Lung (tissue), 12 donors: ENCODE data around the gene GABRB1. TPM values are rescaled to one million over a fixed set of nuclear protein-coding genes. Genes with fewer than 3 reads are reported as not detected.

Source experiments
- ATAC-seq: fragments of 200-7000 bp; cut with Tn5 transposase; one replicate; pipeline ENCODE4 v1.9.1; 2020; ENCODE audit warnings: moderate number of reproducible peaks; ENCODE audit not compliant: insufficient read depth, low FRiP score
- DNase-seq, 3 donors: peaks; one replicate each; pipeline ENCODE4 v3.0.0-alpha.2; 2013 to 2017
- H3K27ac ChIP-seq, 2 donors: one replicate each; pipeline ENCODE4 v1.5.1; 2013; ENCODE audit warnings: mild to moderate bottlenecking in 2 of 2, moderate library complexity in 2 of 2, control low read depth in 1 of 2, inconsistent platforms in 1 of 2, low read depth in 1 of 2, low read length in 1 of 2
- H3K27me3 ChIP-seq, 3 donors: one replicate each; pipeline ENCODE4 v1.5.1; 2013; ENCODE audit warnings: low read length in 2 of 3; ENCODE audit not compliant: control insufficient read depth in 3 of 3, insufficient read depth in 3 of 3
- H3K36me3 ChIP-seq, 4 donors: one replicate each; pipeline ENCODE4 v1.5.1; 2013; ENCODE audit warnings: low read length in 4 of 4, mild to moderate bottlenecking in 1 of 4, moderate library complexity in 1 of 4; ENCODE audit not compliant: control insufficient read depth in 4 of 4, insufficient read depth in 4 of 4
- H3K4me1 ChIP-seq, 5 donors: one replicate each; pipeline ENCODE4 v1.5.1; 2013; ENCODE audit warnings: low read length in 5 of 5, mild to moderate bottlenecking in 2 of 5, moderate library complexity in 1 of 5; ENCODE audit not compliant: control insufficient read depth in 5 of 5, insufficient read depth in 5 of 5
- H3K4me3 ChIP-seq: one replicate; pipeline ENCODE4 v1.5.1; 2013; ENCODE audit warnings: mild to moderate bottlenecking, control low read depth, moderate library complexity
- H3K9ac ChIP-seq, 2 donors: one replicate each; pipeline ENCODE4 v1.5.1; 2013; ENCODE audit warnings: low read length in 2 of 2, control low read depth in 1 of 2; ENCODE audit not compliant: insufficient read depth in 1 of 2
- H3K9me3 ChIP-seq, 4 donors: one replicate each; pipeline ENCODE4 v1.5.1; 2013; ENCODE audit warnings: low read length in 3 of 4, mild to moderate bottlenecking in 1 of 4, moderate library complexity in 1 of 4; ENCODE audit not compliant: control insufficient read depth in 4 of 4, insufficient read depth in 3 of 4
- WGBS, 2 donors: extraction: QIAGEN DNeasy Blood & Tissue Kit; methylation state at CpG; one replicate each; pipeline ENCODE4 v1.1.7; 2013; 5-methylcytosine and 5-hydroxymethylcytosine counted together
- polyA plus RNA-seq, 2 donors: library from polyadenylated mRNA; stranded (reverse); fragments of 200-250 nt; gene quantifications; one replicate each; pipeline ENCODE4 v1.2.1, GENCODE V29; 2013
- total RNA-seq, 2 donors: library from RNA; depleted of rRNA in 1 of 2; stranded (reverse); fragments of >200 nt in 1 of 2; gene quantifications; one replicate each; pipeline ENCODE4 v1.2.1, GENCODE V29; 2014 to 2021
- TF ChIP-seq, protein P1 (sequence below): IDR thresholded peaks from 2 replicates; pipeline ENCODE4 v1.5.1; 2012; ENCODE audit warnings: mild to moderate bottlenecking; ENCODE audit errors: control extremely low read depth, extremely low read depth
- donor health status: control.
- donor health status: control.
- donor health status: Bipolar disorder and iron deficiency.
- donor health status: healthy.
- donor health status: DM: yes; HTN: yes; CAD: no.

The GABRB1 gene
- total and polyA plus RNA-seq, 4 donors, result 0.34 TPM; not detected in 3

DNA sequence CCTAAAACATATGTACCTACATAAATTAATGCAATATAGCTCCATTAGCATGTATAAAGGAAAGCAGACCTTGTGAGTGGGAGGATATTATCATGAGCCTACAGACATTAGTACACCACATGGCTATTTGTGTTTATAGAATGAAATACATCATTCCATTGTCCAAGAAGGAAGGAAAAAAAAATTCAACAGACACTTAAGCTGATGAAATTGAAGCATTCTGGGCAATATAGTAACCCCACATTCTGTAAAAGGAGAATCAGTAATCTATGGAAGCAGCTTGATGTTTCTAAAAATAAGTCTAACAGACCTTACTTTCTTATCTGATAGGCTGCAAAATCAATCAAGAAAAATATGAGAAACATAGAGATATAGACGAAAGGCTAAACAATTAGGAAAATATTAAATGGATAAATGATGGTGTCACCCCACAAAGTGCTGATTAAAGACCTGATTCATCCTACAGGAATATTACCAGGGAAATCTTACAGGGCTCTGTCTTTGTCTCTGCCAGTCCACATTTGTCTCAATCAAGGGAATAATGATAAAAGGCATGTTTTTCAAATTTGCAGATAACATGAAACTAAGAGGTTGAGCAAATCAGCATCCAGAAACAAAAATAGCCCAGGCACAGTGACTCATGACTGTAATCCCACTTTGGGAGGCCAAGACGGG, 355.3 kb downstream of the GABRB1 start:
- no peaks in the 10 kb centered on the region for H3K27me3 ChIP-seq
- WGBS, 2 donors, result 69 to 83% methylated on average over 2 of the region's 2 CpGs
- no peak overlapping the region for H3K4me3 ChIP-seq
- H3K9me3 ChIP-seq, result no peaks in the 10 kb centered on the region
- no peaks in the 10 kb centered on the region for H3K36me3 ChIP-seq
- DNase-seq (no peak), ATAC-seq (no peak)
- H3K27ac ChIP-seq, result no peak overlapping the region
- TF ChIP-seq, protein P1, sequence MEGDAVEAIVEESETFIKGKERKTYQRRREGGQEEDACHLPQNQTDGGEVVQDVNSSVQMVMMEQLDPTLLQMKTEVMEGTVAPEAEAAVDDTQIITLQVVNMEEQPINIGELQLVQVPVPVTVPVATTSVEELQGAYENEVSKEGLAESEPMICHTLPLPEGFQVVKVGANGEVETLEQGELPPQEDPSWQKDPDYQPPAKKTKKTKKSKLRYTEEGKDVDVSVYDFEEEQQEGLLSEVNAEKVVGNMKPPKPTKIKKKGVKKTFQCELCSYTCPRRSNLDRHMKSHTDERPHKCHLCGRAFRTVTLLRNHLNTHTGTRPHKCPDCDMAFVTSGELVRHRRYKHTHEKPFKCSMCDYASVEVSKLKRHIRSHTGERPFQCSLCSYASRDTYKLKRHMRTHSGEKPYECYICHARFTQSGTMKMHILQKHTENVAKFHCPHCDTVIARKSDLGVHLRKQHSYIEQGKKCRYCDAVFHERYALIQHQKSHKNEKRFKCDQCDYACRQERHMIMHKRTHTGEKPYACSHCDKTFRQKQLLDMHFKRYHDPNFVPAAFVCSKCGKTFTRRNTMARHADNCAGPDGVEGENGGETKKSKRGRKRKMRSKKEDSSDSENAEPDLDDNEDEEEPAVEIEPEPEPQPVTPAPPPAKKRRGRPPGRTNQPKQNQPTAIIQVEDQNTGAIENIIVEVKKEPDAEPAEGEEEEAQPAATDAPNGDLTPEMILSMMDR, result no peak
- H3K4me1 ChIP-seq, result no peaks in the 10 kb centered on the region
- no peak overlapping the region for H3K9ac ChIP-seq

DNA sequence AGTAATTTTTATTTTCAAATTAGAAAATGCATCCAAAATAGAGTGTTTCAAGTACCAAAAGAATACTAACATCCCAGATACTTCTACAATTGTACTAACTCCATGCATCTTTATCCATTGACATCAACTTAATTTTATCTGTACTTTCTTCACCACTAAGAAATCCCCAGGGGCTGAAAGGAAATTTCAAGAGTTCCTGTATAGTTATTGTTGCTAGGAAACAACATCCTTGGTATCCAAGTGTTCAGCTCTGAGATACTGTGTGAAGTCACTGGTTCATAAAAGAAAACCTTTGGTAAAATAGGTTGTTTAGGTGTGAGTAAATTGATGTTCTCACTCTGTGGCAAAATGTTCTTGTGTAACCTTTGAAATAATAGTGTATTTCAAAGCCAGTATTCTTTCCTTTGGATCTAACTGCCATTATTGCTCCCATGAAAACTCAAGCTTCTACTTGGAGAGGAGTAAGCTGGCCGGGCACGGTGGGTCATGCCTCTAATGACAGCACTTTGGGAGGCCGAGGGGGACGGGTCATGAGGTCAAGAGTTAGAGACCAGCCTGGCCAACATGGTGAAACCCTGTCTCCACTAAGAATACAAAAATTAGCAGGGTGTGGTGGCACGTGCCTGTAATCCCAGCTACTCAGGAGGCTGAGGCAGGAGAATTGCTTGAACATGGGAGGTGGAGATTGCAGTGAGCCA, 359.2 kb downstream of the GABRB1 start:
- 77 to 90% methylated on average over 5 of the region's 5 CpGs for WGBS, 2 donors

DNA sequence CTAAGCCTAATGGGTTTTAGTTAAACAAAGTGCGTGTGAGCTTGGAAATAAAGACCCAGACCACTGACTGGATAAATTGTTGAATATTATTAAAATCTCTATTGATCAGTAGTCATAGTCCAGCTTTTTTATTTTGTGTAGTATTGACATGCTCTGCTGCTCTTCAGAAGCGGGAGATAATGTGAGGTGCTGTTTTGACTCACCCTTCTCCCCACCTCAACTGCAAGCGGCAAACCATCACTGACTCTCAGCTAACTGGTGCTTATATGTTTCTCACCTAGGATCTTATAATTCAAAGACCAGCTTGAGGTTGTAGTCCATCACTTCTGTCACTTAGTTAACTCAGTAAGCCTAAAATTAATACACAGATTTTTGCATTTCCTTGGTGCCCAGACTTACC, 359.9 kb downstream of the GABRB1 start:
- 96 to 98% methylated on average over 3 of the region's 3 CpGs for WGBS, 2 donors
- ATAC-seq (no peak), DNase-seq (no peak)
- H3K4me3 ChIP-seq, result no peak overlapping the region
- TF ChIP-seq, protein P1, result no peak
- no peaks in the 10 kb centered on the region for H3K36me3 ChIP-seq
- H3K9ac ChIP-seq, result no peak overlapping the region
- H3K9me3 ChIP-seq, result no peaks in the 10 kb centered on the region
- no peaks in the 10 kb centered on the region for H3K4me1 ChIP-seq
- no peak overlapping the region for H3K27ac ChIP-seq
- H3K27me3 ChIP-seq, result no peaks in the 10 kb centered on the region

More for the DNA sequence above, 359.2 kb downstream of the GABRB1 start:
- no peaks in the 10 kb centered on the region for H3K36me3 ChIP-seq
- no peak for DNase-seq
- H3K27ac ChIP-seq, result no peak overlapping the region
- H3K4me3 ChIP-seq, result no peak overlapping the region
- no peak overlapping the region for H3K9ac ChIP-seq
- no peaks in the 10 kb centered on the region for H3K4me1 ChIP-seq
- no peaks in the 10 kb centered on the region for H3K27me3 ChIP-seq
- H3K9me3 ChIP-seq, result no peaks in the 10 kb centered on the region
- TF ChIP-seq, protein P1, result no peak
- ATAC-seq, result no peak
